GM12878 (cell line): Measurements from ENCODE around the gene CBX8. TPM values are rescaled to one million over a fixed set of nuclear protein-coding genes. Genes with fewer than 3 reads are reported as not detected.

Experiments
- ATAC-seq: fragments of 200-7000 bp; cut with Tn5 transposase; 3 replicates; pipeline ENCODE4 v1.9.1; 2020; ENCODE audit warnings: mild to moderate bottlenecking, moderate library complexity
- BruUV-seq: library from RNA; stranded (reverse); fragments of 400-500 nt; replicated peaks from 2 replicates; lab custom pipeline; 2021; lab: Mats Ljungman, UMichigan
- CTCF ChIA-PET: fragments of 300-600 bp; sonication (Branson Sonifier 250); formaldehyde crosslinking; extraction: SDS; loops from one replicate; lab custom pipeline; 2021; ENCODE audit warnings: inconsistent platforms; lab: Yijun Ruan, JAX
- POLR2A ChIA-PET: fragments of 350-600 bp; formaldehyde crosslinking; extraction: SDS; loops from one replicate; lab custom pipeline; 2021; ENCODE audit warnings: inconsistent platforms; lab: Charles Lee
- RAD21 ChIA-PET: fragments of 300-600 bp; sonication (Branson Sonifier 250); formaldehyde crosslinking; loops from one replicate; lab custom pipeline; 2023; ENCODE audit warnings: antibody characterized with exemption; ENCODE audit not compliant: unreplicated experiment; lab: Charles Lee
- SMC1A ChIA-PET: fragments of 300-600 bp; sonication (Branson Sonifier 250); formaldehyde crosslinking; loops from one replicate; lab custom pipeline; 2023; ENCODE audit not compliant: unreplicated experiment, uncharacterized antibody; lab: Charles Lee
- DNase-seq: peaks from one replicate; pipeline ENCODE4 v3.0.0-alpha.2; 2011; ENCODE audit warnings: low read depth, low spot score
- FAIRE-seq: peaks from 3 replicates; lab custom pipeline; 2011; peaks lifted over from hg19 to GRCh38; lab: Jason Lieb, UNC
- H2AFZ ChIP-seq: 2 replicates; pipeline ENCODE4 v1.6.0; 2011; ENCODE audit warnings: low read depth, low read length, control low read depth; ENCODE audit not compliant: control insufficient read depth
- H3K27ac ChIP-seq: 2 replicates; pipeline ENCODE4 v1.5.1; 2011; ENCODE audit warnings: control low read depth; ENCODE audit not compliant: control insufficient read depth, insufficient read depth
- H3K27me3 ChIP-seq, 2 experiments: replicated peaks in 1 of 2; 2 replicates each; pipeline versions ENCODE4 v1.6.0 to v1.6.1; 2011; ENCODE audit warnings: low read length in 1 of 2; ENCODE audit not compliant: control insufficient read depth in 2 of 2, insufficient read depth in 2 of 2
- H3K36me3 ChIP-seq, 2 experiments: 2 replicates each; pipeline ENCODE4 v1.5.1; 2011; ENCODE audit warnings: low read length in 1 of 2; ENCODE audit not compliant: control insufficient read depth in 2 of 2, insufficient read depth in 2 of 2
- H3K4me1 ChIP-seq: 2 replicates; pipeline ENCODE4 v1.6.1; 2011; ENCODE audit warnings: mild to moderate bottlenecking, low read length, moderate library complexity, mixed read lengths; ENCODE audit not compliant: control insufficient read depth, insufficient read depth
- H3K4me2 ChIP-seq: 2 replicates; pipeline ENCODE4 v1.6.0; 2011; ENCODE audit warnings: control low read depth; ENCODE audit not compliant: control insufficient read depth, insufficient read depth
- H3K4me3 ChIP-seq: fragments of 200-600 bp; sonication (generic); 2 replicates; pipeline ENCODE4 v1.5.1; 2016
- H3K79me2 ChIP-seq: 2 replicates; pipeline ENCODE4 v1.6.0; 2011; ENCODE audit warnings: low read length; ENCODE audit not compliant: control insufficient read depth, insufficient read depth
- H3K9ac ChIP-seq: 2 replicates; pipeline ENCODE4 v1.8.0; 2011; ENCODE audit warnings: low read length, control low read depth, mixed read lengths; ENCODE audit not compliant: control insufficient read depth, insufficient read depth
- H3K9me3 ChIP-seq: replicated peaks from 3 replicates; pipeline ENCODE4 v1.5.1; 2011; ENCODE audit warnings: mild to moderate bottlenecking, low read length; ENCODE audit not compliant: control insufficient read depth, insufficient read depth
- H4K20me1 ChIP-seq: 2 replicates; pipeline ENCODE4 v1.6.0; 2011; ENCODE audit not compliant: control insufficient read depth, insufficient read depth
- DPF2 ChIP-seq: fragments of 450-650 bp; IDR thresholded peaks from 2 replicates; pipeline ENCODE4 v1.6.1; 2017; ENCODE audit warnings: mild to moderate bottlenecking
- HDAC2 ChIP-seq: fragments of 200-600 bp; sonication (generic); IDR thresholded peaks from 2 replicates; pipeline ENCODE4 v1.6.1; 2017
- REST ChIP-seq: IDR thresholded peaks from 2 replicates; pipeline ENCODE4 v1.6.1; 2012; ENCODE audit warnings: mild to moderate bottlenecking, low read depth, low read length
- SREBF1 ChIP-seq: IDR thresholded peaks from 2 replicates; pipeline ENCODE4 v1.6.1; 2012; ENCODE audit warnings: mild to moderate bottlenecking, low read length
- SREBF2 ChIP-seq: IDR thresholded peaks from 2 replicates; pipeline ENCODE4 v1.6.1; 2012; ENCODE audit warnings: mild to moderate bottlenecking, low read length
- STAT1 ChIP-seq: fragments of 450-650 bp; conservative IDR thresholded peaks from 2 replicates; pipeline ENCODE4 v1.6.1; 2014; ENCODE audit warnings: antibody characterized with exemption, mild to moderate bottlenecking
- TAF1 ChIP-seq: IDR thresholded peaks from 2 replicates; pipeline ENCODE4 v1.6.1; 2011; ENCODE audit warnings: mild to moderate bottlenecking, low read depth, low read length, borderline replicate concordance
- TCF3 ChIP-seq: IDR thresholded peaks from 2 replicates; pipeline ENCODE4 v1.6.1; 2012; ENCODE audit warnings: low read depth, mild to moderate bottlenecking, low read length, borderline replicate concordance; ENCODE audit not compliant: insufficient read depth
- WRNIP1 ChIP-seq: IDR thresholded peaks from 2 replicates; pipeline ENCODE4 v1.6.1; 2011; ENCODE audit warnings: low read depth, low read length, improper control_type of control experiment, borderline replicate concordance
- ZNF384 ChIP-seq: IDR thresholded peaks from 2 replicates; pipeline ENCODE4 v1.6.1; 2012; ENCODE audit warnings: low read depth, mild to moderate bottlenecking, low read length, improper control_type of control experiment, borderline replicate concordance
- WGBS: methylation state at CpG from one replicate; pipeline ENCODE4 v1.1.6; 2016; ENCODE audit warnings: low lambda C conversion rate; ENCODE audit not compliant: insufficient replicate concordance, insufficient coverage; ENCODE audit errors: missing lambda C conversion rate; 5-methylcytosine and 5-hydroxymethylcytosine counted together
- in situ Hi-C: fragments of 300-500 bp; cut with MboI; formaldehyde crosslinking; loops from 9 replicates; pipeline ENCODE4 v1.14.3; 2018; ENCODE audit warnings: mixed read lengths
- intact Hi-C: fragments of 100-400 bp; cut with micrococcal nuclease; formaldehyde crosslinking; loops from one replicate; pipeline ENCODE4 v1.14.2; 2022; ENCODE audit not compliant: unreplicated experiment
- polyA plus RNA-seq, 11 experiments: library from polyadenylated mRNA; depleted of rRNA in 4 of 11; unstranded in 6 of 11; stranded (reverse) in 5 of 11; fragments of >200 nt; fragmentation: Nextera tagmentation in 4 of 11; fragmentation: Illumina TruSeq in 1 of 11; extraction: Ambion mirVana in 4 of 11; extraction: Trizol in 1 of 11; gene quantifications; 1 replicate in 1 of 11; 2 replicates in 10 of 11; pipeline versions ENCODE4 v1.2.1 to v1.2.3, GENCODE V29; 2011 to 2016; ENCODE audit warnings: inconsistent platforms in 2 of 11, missing spikeins in 2 of 11, low read depth in 1 of 11
- total RNA-seq, 4 experiments: library from RNA; depleted of rRNA in 3 of 4; stranded (reverse); fragments of >200 nt in 3 of 4; fragmentation: Illumina TruSeq in 1 of 4; extraction: Trizol in 1 of 4; gene quantifications; 2 replicates each; pipeline versions ENCODE4 v1.2.1 to v1.2.3, GENCODE V29; 2013 to 2021

The CBX8 gene
- total and polyA plus RNA-seq, 10 of the 15 experiments (the other 5 are each of a cell fraction or from before 2014, with no cell fraction given), result 0.03 to 6.7 (median 1.9) TPM

- FAIRE-seq (no peak), ATAC-seq (no peak)
- POLR2A ChIA-PET, result no interaction called here
These were observed 25.8 kb upstream of the CBX8 start for GRCh38 chr17:79822583-79823124.

More at GRCh38 chr17:79822583-79823124, 25.8 kb upstream of the CBX8 start:
- ChIA-PET SMC1A (interaction anchor here (0.7 kb wide), 1 partner anchor 223 kb away, joined by 3 read pairs; no protein-coding TSS in a partner anchor), RAD21 (no interaction called here), CTCF (interaction anchor here (1.4 kb wide), 1 partner anchor 11 kb away, joined by 4 read pairs; no protein-coding TSS in a partner anchor)
- Histone ChIP-seq H3K36me3 (no peaks in the 10 kb centered on the region), H3K4me2 (no peak overlapping the region), H3K27me3 (peaks cover 3 to 12% of the 10 kb centered on the region in 2 experiments; a peak in 3 of 4 replicates), H4K20me1 (no peaks in the 10 kb centered on the region; the same call in 1 of the 2 replicates), H3K9me3 (no peaks in the 10 kb centered on the region), H3K4me1 (peaks cover 4% of the 10 kb centered on the region; the same call in 1 of the 2 replicates), H2AFZ (no peak overlapping the region), H3K9ac (no peak overlapping the region), H3K27ac (no peak overlapping the region), H3K4me3 (no peak overlapping the region), H3K79me2 (no peaks in the 10 kb centered on the region)
- BruUV-seq, result no TSS peak
- in situ Hi-C loops, result no loop called here
- intact Hi-C loops, result no loop called here
- TF ChIP-seq DPF2 (no peak), TAF1 (no peak), HDAC2 (no peak), REST (no peak), SREBF1 (no peak), WRNIP1 (no peak), TCF3 (no peak), STAT1 (no peak), SREBF2 (no peak), ZNF384 (no peak)
- no peak for DNase-seq
- 76% methylated on average over 17 of the region's 17 CpGs for WGBS
